Esophagus squamous epithelium (tissue), 5 donors: ENCODE measurements around the gene ZFHX3. TPM values are rescaled to one million over a fixed set of nuclear protein-coding genes. Genes with fewer than 3 reads are reported as not detected.

Source experiments
- DNase-seq: peaks from one replicate; lab custom pipeline; 2025; lab: John Stamatoyannopoulos, UW
- H3K27ac ChIP-seq, 4 donors: fragments of 200-600 bp; sonication (generic); one replicate each; pipeline ENCODE4 v1.5.1; 2016 to 2019; ENCODE audit warnings: mild to moderate bottlenecking in 1 of 4
- H3K27me3 ChIP-seq, 4 donors: fragments of 200-600 bp; sonication (generic); 1 replicate in 3 of 4; 2 replicates in 1 of 4; pipeline versions ENCODE4 v1.5.1 to v1.6.0; 2017 to 2021; ENCODE audit warnings: antibody characterized with exemption in 1 of 4
- H3K36me3 ChIP-seq, 3 donors: fragments of 200-600 bp; sonication (generic); one replicate each; pipeline ENCODE4 v1.5.1; 2016 to 2019
- H3K4me1 ChIP-seq, 3 donors: fragments of 200-600 bp; sonication (generic); one replicate each; pipeline ENCODE4 v1.5.1; 2017 to 2019
- H3K4me3 ChIP-seq, 4 donors: fragments of 200-600 bp; sonication (generic); 1 replicate in 3 of 4; 2 replicates in 1 of 4; pipeline ENCODE4 v1.5.1; 2016 to 2019; ENCODE audit warnings: mild to moderate bottlenecking in 2 of 4, moderate library complexity in 1 of 4
- H3K9me3 ChIP-seq, 3 donors: fragments of 200-600 bp; sonication (generic); one replicate each; pipeline ENCODE4 v1.5.1; 2016 to 2019
- POLR2A ChIP-seq, 4 donors: fragments of 450-650 bp; IDR thresholded peaks; one replicate each; pipeline ENCODE4 v1.6.1; 2017; ENCODE audit warnings: antibody characterized with exemption in 4 of 4, mild to moderate bottlenecking in 4 of 4, moderate library complexity in 3 of 4
- WGBS, 2 donors: methylation state at CpG; one replicate each; pipeline ENCODE4 v1.1.5; 2018; 5-methylcytosine and 5-hydroxymethylcytosine counted together
- intact Hi-C: fragments of 100-400 bp; cut with DNase I; formaldehyde crosslinking; loops from one replicate; pipeline ENCODE4 v1.15.0; 2022
- total RNA-seq, 4 donors: library from RNA; depleted of rRNA; stranded (reverse); fragments of >200 nt; gene quantifications; one replicate each; pipeline ENCODE4 v1.1.0, GENCODE V29; 2016
- TF ChIP-seq, protein P1 (sequence below), 6 experiments: fragments of 450-650 bp in 4 of 6; fragments of 200-600 bp in 2 of 6; sonication (generic) in 2 of 6; IDR thresholded peaks; one replicate each; pipeline ENCODE4 v1.5.1; 2016 to 2019; ENCODE audit warnings: antibody characterized with exemption in 6 of 6, mild to moderate bottlenecking in 4 of 6, moderate library complexity in 4 of 6
- donor health status: DM: yes; HTN: yes; CAD: no.

ZFHX3 gene
- total RNA-seq, 4 donors from 2014 or later: 3.5 to 12.8 (median 4.5) TPM

- Histone ChIP-seq H3K27me3 (peaks cover 7 to 64% (median 19%) of the 10 kb centered on the region in 4 donors), H3K27ac (peak overlapping the region in 3 of 4 donors; percentile 72 to 95 (median 73)), H3K4me1 (peaks cover 47 to 83% (median 50%) of the 10 kb centered on the region in 3 donors), H3K36me3 (no peaks in the 10 kb centered on the region), H3K9me3 (no peaks in the 10 kb centered on the region), H3K4me3 (peak overlapping the region; percentile 6 to 56 (median 38))
- DNase-seq: no peak
- intact Hi-C loops: no loop called here
- WGBS, 2 donors: 12 to 20% methylated on average over 1 to 21 of the region's 24 CpGs
- TF ChIP-seq POLR2A (IDR thresholded peaks at IDR 0.05): no peak
- TF ChIP-seq, protein P1, sequence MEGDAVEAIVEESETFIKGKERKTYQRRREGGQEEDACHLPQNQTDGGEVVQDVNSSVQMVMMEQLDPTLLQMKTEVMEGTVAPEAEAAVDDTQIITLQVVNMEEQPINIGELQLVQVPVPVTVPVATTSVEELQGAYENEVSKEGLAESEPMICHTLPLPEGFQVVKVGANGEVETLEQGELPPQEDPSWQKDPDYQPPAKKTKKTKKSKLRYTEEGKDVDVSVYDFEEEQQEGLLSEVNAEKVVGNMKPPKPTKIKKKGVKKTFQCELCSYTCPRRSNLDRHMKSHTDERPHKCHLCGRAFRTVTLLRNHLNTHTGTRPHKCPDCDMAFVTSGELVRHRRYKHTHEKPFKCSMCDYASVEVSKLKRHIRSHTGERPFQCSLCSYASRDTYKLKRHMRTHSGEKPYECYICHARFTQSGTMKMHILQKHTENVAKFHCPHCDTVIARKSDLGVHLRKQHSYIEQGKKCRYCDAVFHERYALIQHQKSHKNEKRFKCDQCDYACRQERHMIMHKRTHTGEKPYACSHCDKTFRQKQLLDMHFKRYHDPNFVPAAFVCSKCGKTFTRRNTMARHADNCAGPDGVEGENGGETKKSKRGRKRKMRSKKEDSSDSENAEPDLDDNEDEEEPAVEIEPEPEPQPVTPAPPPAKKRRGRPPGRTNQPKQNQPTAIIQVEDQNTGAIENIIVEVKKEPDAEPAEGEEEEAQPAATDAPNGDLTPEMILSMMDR (IDR thresholded peaks at IDR 0.05): no peak
These were observed 19.2 kb upstream of the ZFHX3 start for GRCh38 chr16:73066927-73067670.

DNA sequence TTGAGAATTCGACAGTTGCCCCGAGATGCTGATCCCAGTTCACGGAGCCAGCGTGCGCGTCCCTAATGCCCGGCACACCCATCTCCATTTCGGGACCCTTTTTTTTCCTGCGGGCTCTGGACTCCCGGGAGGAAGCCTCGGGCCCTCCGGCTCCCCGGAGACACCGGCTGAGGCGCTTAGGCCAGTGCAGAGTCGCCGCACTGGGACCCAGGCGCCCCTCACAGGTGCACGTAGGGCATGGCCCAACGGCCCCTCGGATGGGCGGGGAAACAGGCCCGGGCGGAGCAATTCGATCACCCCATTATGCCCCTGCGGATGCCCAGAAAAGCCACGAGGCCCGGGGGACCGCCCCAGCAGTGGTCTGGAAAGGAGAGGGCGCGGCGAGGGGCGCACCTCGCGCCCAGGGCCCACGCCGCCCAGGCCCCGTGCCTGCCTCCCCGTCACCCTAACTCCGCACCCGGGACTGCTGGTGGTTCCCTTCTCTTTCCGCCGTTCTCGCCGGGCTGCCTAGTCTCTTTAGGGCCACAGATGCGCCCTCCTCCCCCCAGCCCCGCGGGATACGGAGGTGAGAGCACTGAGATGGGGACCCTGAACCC, 18.5 kb upstream of the ZFHX3 start:
- WGBS, 2 donors: 16 to 18% methylated on average over 11 of the region's 49 CpGs
- DNase-seq: no peak
- Histone ChIP-seq H3K27me3 (peaks cover 7 to 68% (median 19%) of the 10 kb centered on the region in 4 donors), H3K4me1 (peaks cover 46 to 78% (median 46%) of the 10 kb centered on the region in 3 donors), H3K4me3 (peak overlapping the region; percentile 6 to 56 (median 38)), H3K27ac (peak overlapping the region in 3 of 4 donors; percentile 60 to 73 (median 72)), H3K9me3 (no peaks in the 10 kb centered on the region), H3K36me3 (no peaks in the 10 kb centered on the region)
- no peak for TF ChIP-seq POLR2A (IDR thresholded peaks at IDR 0.05)
- TF ChIP-seq, protein P1 (IDR thresholded peaks at IDR 0.05): no peak
- intact Hi-C loops: no loop called here

DNA sequence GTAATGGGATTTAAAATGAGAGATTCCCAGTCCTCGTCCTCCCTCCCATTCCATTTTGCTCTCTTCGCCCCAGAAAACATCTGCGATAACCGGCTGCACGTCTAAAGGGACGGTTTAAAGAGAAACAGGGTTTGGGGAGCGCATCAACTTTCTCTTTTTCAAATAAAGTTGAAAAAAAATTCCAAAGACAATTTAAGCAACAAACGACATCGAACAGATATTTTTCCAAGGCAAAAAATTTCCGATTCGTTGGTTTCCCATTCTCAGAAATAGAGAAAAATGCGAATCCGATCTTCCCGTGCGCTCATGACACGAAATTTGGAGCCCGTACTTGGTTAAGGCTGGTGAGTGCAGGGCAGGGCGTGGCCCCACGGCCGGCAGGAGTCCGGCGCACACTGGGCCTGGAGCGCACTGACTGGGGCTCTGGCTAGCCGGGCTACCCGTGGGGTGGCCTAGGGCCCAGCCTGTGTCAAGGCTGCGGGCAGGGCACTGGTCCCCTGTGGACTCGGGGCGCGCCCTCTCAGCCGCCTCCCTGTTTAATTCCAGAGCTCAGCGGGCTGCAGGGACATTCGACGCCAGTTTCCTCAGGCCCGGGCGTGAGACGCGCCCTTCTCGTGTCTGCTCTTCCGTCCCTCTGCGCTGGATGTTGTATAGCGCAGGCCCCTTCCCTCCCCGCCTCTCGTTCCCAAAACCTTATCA, 17.9 kb upstream of the ZFHX3 start:
- peaks cover 7 to 73% (median 19%) of the 10 kb centered on the region in 4 donors for H3K27me3 ChIP-seq
- no peaks in the 10 kb centered on the region for H3K36me3 ChIP-seq
- no peak for TF ChIP-seq POLR2A (IDR thresholded peaks at IDR 0.05)
- TF ChIP-seq, protein P1 (IDR thresholded peaks at IDR 0.05): no peak
- 9 to 23% methylated on average over 31 to 37 of the region's 43 CpGs for WGBS, 2 donors
- H3K9me3 ChIP-seq: no peaks in the 10 kb centered on the region
- H3K27ac ChIP-seq: peak overlapping the region in 3 of 4 donors; percentile 60 to 73 (median 72)
- intact Hi-C loops: no loop called here
- peak overlapping the region in 3 of 4 donors; percentile 38 to 56 (median 38) for H3K4me3 ChIP-seq
- H3K4me1 ChIP-seq: peaks cover 41 to 71% (median 41%) of the 10 kb centered on the region in 3 donors
- no peak for DNase-seq

DNA sequence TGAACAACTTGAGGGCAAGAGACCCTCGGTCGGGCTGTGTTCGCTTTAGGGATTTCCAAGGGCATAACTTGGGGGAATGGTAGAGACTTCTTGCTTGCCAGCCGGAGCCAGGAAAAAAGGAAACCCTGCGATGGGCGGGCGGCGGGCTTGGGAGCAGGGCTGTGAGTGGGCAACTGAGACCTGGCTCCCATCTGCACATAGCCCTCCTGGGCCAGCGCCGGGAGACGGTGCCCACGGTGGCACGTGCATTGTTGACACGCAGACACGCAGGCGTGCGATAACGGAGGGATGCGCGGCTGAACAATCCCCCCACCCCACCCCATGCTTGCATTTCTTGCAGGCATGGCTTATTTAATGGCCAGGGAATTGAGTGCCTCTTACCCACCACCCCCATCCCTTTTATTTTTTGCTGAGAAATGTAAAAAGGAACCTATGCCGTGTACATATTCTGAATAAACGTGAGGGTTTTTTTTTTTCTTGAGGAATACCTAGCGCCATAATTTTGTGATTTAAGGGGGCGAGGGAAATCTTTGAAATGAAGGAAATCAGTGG, 17.1 kb upstream of the ZFHX3 start:
- no peaks in the 10 kb centered on the region for H3K36me3 ChIP-seq
- H3K27ac ChIP-seq: peak overlapping the region in 2 of 4 donors; percentile 38 to 48
- H3K9me3 ChIP-seq: no peaks in the 10 kb centered on the region
- WGBS, 2 donors: 24 to 26% methylated on average over 16 to 17 of the region's 24 CpGs
- peaks cover 36 to 65% (median 36%) of the 10 kb centered on the region in 3 donors for H3K4me1 ChIP-seq
- no peak for TF ChIP-seq POLR2A (IDR thresholded peaks at IDR 0.05)
- TF ChIP-seq, protein P1 (IDR thresholded peaks at IDR 0.05): no peak
- intact Hi-C loops: no loop called here
- DNase-seq: no peak
- peaks cover 7 to 74% (median 19%) of the 10 kb centered on the region in 4 donors for H3K27me3 ChIP-seq
- peak overlapping the region in 2 of 4 donors; percentile 38 to 39 for H3K4me3 ChIP-seq
